NCI-H524 treated with DMSO at 0.1 percent for 48 hours (cell line): ENCODE measurements around the gene AGPAT1.
"Not testable (repeated sequence)": the region's sequence is repeated elsewhere in the genome, so short reads cannot be mapped to it uniquely, and the experiment has no call there.

Source experiments
- DNase-seq: peaks from one replicate; lab custom pipeline; 2025; lab: John Stamatoyannopoulos, UW

AGPAT1 gene

GRCh38 chr6:32175711-32176475 is at the start of gene AGPAT1:
TSS of gene AGPAT1 (minus strand) at chr6:32176084. CDS start at chr6:32171496, 4,588 bp downstream.
- DNase-seq: peak; percentile 83

- DNase-seq: no peak
Measured at GRCh38 chr6:32224696-32225095, 48.8 kb upstream of the AGPAT1 start.

- DNase-seq: no peak
Measured at GRCh38 chr6:32223258-32224235, 47.7 kb upstream of the AGPAT1 start, which contains the start of gene NOTCH4. TSS of gene NOTCH4 (minus strand) at chr6:32224067. CDS start at chr6:32223928, 139 bp downstream.

- DNase-seq: no peak
Measured at GRCh38 chr6:32222333-32223230, 46.7 kb upstream of the AGPAT1 start.

- DNase-seq: no peak
Measured at GRCh38 chr6:32220021-32220420, 44.1 kb upstream of the AGPAT1 start.

GRCh38 chr6:32218167-32218566 is 42.3 kb upstream of the AGPAT1 start:
- no peak for DNase-seq

- no peak for DNase-seq
Measured at GRCh38 chr6:32216998-32217397, 41.1 kb upstream of the AGPAT1 start.

- DNase-seq: no peak
Measured at GRCh38 chr6:32216285-32216684, 40.4 kb upstream of the AGPAT1 start.

GRCh38 chr6:32215617-32216016 is 39.7 kb upstream of the AGPAT1 start:
- DNase-seq: no peak

GRCh38 chr6:32214126-32214525 is 38.2 kb upstream of the AGPAT1 start:
- no peak for DNase-seq

- DNase-seq: no peak
Measured at GRCh38 chr6:32213649-32214048, 37.8 kb upstream of the AGPAT1 start.

- DNase-seq: no peak
Measured at GRCh38 chr6:32212076-32212760, 36.3 kb upstream of the AGPAT1 start.

GRCh38 chr6:32211432-32211831 is 35.5 kb upstream of the AGPAT1 start:
- DNase-seq: not testable (repeated sequence)

- no peak for DNase-seq
Measured at GRCh38 chr6:32210191-32210601, 34.3 kb upstream of the AGPAT1 start.

GRCh38 chr6:32208996-32209395 is 33.1 kb upstream of the AGPAT1 start:
- no peak for DNase-seq

GRCh38 chr6:32204268-32204715 is 28.4 kb upstream of the AGPAT1 start:
- DNase-seq: no peak

- no peak for DNase-seq
Measured at GRCh38 chr6:32203426-32204267, 27.8 kb upstream of the AGPAT1 start.

GRCh38 chr6:32202186-32202585 is 26.3 kb upstream of the AGPAT1 start:
- no peak for DNase-seq

- DNase-seq: no peak
Measured at GRCh38 chr6:32200711-32201475, 25.0 kb upstream of the AGPAT1 start.
